ENCODE data around the gene SMIM10.

Gene SMIM10

DNA sequence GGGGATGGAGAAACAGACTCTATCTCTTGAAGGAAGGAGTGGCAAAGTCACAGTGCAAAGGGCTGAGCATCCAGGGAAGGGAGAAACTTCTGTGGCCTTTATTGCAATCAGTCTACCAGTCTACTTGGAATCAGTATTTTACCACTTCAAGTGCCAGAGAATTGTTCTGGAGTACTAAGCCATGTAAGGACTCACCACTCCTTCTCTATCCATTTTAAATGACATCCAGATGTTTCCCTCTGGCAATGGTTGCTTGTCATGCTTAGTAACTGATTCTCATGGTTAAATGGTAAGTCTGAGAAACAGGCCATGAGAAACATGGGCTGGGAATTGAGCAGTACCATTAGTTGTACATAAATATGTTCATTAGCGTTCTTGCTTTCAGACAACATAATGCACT lies 21.1 kb upstream of the SMIM10 start:
- DNase-seq (ENCODE audit: low spot score): no peak
- no peak for TF ChIP-seq CTCF (IDR thresholded peaks at IDR 0.05; ENCODE audit: borderline replicate concordance, control extremely low read depth, extremely low read depth, insufficient read depth, missing control alignments)
- in situ Hi-C loops (cut with MboI; ENCODE audit: low sequenced_read_pairs, unreplicated experiment): no loop called here

GRCh38 chrX:134971926-134972325 lies 18.9 kb upstream of the SMIM10 start:
- TF ChIP-seq CTCF (IDR thresholded peaks at IDR 0.05; ENCODE audit: borderline replicate concordance, control extremely low read depth, extremely low read depth, insufficient read depth, missing control alignments): no peak
- in situ Hi-C loops (cut with MboI; ENCODE audit: low sequenced_read_pairs, unreplicated experiment): no loop called here
- no peak for DNase-seq (ENCODE audit: low spot score)

- DNase-seq (ENCODE audit: low spot score): no peak
- in situ Hi-C loops (cut with MboI; ENCODE audit: low sequenced_read_pairs, unreplicated experiment): no loop called here
- no peak for TF ChIP-seq CTCF (IDR thresholded peaks at IDR 0.05; ENCODE audit: borderline replicate concordance, control extremely low read depth, extremely low read depth, insufficient read depth, missing control alignments)
These were observed 15.3 kb upstream of the SMIM10 start for GRCh38 chrX:134975516-134975915.

GRCh38 chrX:134981910-134982309 lies 8.9 kb upstream of the SMIM10 start:
- no peak for DNase-seq (ENCODE audit: low spot score)
- no peak for TF ChIP-seq CTCF (IDR thresholded peaks at IDR 0.05; ENCODE audit: borderline replicate concordance, control extremely low read depth, extremely low read depth, insufficient read depth, missing control alignments)
- in situ Hi-C loops (cut with MboI; ENCODE audit: low sequenced_read_pairs, unreplicated experiment): no loop called here

GRCh38 chrX:134982748-134983147 lies 8.0 kb upstream of the SMIM10 start:
- no peak for DNase-seq (ENCODE audit: low spot score)
- TF ChIP-seq CTCF (IDR thresholded peaks at IDR 0.05; ENCODE audit: borderline replicate concordance, control extremely low read depth, extremely low read depth, insufficient read depth, missing control alignments): no peak
- in situ Hi-C loops (cut with MboI; ENCODE audit: low sequenced_read_pairs, unreplicated experiment): no loop called here

- in situ Hi-C loops (cut with MboI; ENCODE audit: low sequenced_read_pairs, unreplicated experiment): no loop called here
- no peak for DNase-seq (ENCODE audit: low spot score)
- TF ChIP-seq CTCF (IDR thresholded peaks at IDR 0.05; ENCODE audit: borderline replicate concordance, control extremely low read depth, extremely low read depth, insufficient read depth, missing control alignments): no peak
These were observed 5.3 kb upstream of the SMIM10 start for GRCh38 chrX:134985479-134985878.

DNA sequence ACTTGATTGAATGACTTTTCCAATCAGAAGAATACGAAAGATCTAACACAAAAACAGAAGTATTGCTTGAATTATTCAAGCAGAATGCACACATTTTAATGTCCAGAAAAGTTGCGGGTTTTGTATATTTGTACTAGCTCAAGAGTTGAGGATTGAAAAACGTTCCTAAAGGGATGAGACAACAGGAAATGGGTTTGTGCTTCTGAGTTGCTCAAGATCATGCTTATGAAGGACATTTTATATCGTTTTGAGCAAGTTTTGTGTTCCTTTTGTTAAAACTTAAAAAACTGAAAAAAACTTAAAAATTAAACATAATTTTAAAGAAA lies 353 bp upstream of the SMIM10 start:
- no peak for TF ChIP-seq CTCF (IDR thresholded peaks at IDR 0.05; ENCODE audit: borderline replicate concordance, control extremely low read depth, extremely low read depth, insufficient read depth, missing control alignments)
- in situ Hi-C loops (cut with MboI; ENCODE audit: low sequenced_read_pairs, unreplicated experiment): no loop called here
- DNase-seq (ENCODE audit: low spot score): no peak

Measured in GM13976 (cell line).